ENCODE measurements around the gene CACFD1. TPM values are rescaled to one million over a fixed set of nuclear protein-coding genes. Genes with fewer than 3 reads are reported as not detected.

Gene CACFD1
- total RNA-seq, 2 experiments from 2014 or later = 16.7 to 17.2 TPM

DNA sequence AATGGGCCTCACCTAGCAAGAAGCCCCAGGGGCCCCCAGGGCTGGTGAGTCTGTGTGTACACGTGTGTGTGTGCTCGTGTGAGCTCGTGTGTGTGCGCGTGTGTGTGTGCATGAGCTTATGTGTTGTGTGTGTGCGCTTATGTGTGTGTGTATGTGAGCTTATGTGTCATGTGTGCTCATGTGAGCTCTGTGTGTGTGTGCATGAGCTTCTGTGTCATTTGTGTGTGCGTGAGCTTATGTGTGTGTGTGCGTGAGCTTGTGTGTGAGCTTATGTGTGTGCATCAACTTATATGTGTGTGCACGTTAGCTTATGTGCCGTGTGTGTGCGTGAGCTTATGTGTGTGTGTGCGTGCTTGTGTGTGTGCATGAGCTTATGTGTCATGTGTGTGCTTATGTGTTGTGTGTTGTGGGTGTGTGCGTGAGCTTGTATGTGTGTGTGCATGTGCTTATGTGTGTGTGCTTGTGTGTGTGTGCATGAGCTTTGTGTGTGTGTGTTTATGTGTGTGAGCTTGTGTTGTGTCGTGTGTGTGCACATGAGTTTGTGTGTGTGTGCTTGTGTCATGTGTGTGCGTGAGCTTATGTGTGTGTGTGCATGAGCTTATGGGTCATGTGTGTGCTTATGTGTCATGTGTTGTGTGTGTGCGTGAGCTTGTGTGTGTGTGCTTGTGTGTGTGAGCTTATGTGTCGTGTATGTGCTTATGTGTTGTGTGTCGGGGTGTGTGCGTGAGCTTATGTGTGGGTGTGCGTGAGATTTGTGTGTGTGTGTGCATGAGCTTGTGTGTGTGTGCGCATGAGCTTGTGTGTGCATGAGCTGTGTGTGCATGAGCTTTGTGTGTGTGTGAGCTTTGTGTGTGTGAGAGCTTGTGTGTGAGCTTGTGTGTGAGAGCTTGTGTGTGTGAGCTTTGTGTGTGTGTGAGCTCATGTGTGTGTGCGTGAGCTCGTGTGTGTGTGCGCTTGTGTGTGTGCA, 35.8 kb downstream of the CACFD1 start:
- no TSS peak for BruUV-seq (replicated peaks)
- intact Hi-C loops (cut with micrococcal nuclease; ENCODE audit: unreplicated experiment) = no loop called here
- Histone ChIP-seq H3K4me2 (ENCODE audit: low read length) (no peak overlapping the region), H2AFZ (ENCODE audit: low read length) (no peak overlapping the region), H3K4me1 (ENCODE audit: insufficient read depth, low read length, poor library complexity, severe bottlenecking) (no peaks in the 10 kb centered on the region), H3K9me2 (ENCODE audit: insufficient read depth, low read length) (no peaks in the 10 kb centered on the region), H3K4me3 (ENCODE audit: low read depth, low read length, poor library complexity, severe bottlenecking) (no peak overlapping the region), H4K20me1 (ENCODE audit: insufficient read depth, low read length) (no peaks in the 10 kb centered on the region), H3K9me3 (ENCODE audit: low read length) (no peaks in the 10 kb centered on the region), H3K36me3 (ENCODE audit: insufficient read depth, low read length) (no peaks in the 10 kb centered on the region), H3K79me2 (ENCODE audit: insufficient read depth, low read depth, low read length) (no peaks in the 10 kb centered on the region), H3K27ac (ENCODE audit: low read depth, low read length, poor library complexity, severe bottlenecking) (no peak overlapping the region)
- ChIA-PET CTCF (ENCODE audit: unreplicated experiment) (interaction anchor here (0.6 kb wide), 2 partner anchors 9 to 16 kb away, joined by 3 read pairs; no protein-coding TSS in a partner anchor), POLR2A (interaction anchor here (0.6 to 0.7 kb wide), 2 partner anchors 16 to 52 kb away, joined by 3 read pairs; no protein-coding TSS in a partner anchor)
- no peak for DNase-seq (ENCODE audit: low spot score)
- TF ChIP-seq, protein P1, sequence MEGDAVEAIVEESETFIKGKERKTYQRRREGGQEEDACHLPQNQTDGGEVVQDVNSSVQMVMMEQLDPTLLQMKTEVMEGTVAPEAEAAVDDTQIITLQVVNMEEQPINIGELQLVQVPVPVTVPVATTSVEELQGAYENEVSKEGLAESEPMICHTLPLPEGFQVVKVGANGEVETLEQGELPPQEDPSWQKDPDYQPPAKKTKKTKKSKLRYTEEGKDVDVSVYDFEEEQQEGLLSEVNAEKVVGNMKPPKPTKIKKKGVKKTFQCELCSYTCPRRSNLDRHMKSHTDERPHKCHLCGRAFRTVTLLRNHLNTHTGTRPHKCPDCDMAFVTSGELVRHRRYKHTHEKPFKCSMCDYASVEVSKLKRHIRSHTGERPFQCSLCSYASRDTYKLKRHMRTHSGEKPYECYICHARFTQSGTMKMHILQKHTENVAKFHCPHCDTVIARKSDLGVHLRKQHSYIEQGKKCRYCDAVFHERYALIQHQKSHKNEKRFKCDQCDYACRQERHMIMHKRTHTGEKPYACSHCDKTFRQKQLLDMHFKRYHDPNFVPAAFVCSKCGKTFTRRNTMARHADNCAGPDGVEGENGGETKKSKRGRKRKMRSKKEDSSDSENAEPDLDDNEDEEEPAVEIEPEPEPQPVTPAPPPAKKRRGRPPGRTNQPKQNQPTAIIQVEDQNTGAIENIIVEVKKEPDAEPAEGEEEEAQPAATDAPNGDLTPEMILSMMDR (conservative IDR thresholded peaks at IDR 0.05; ENCODE audit: low read length) = no peak
- TF ChIP-seq EZH2phosphoT487 (IDR thresholded peaks at IDR 0.05; ENCODE audit: borderline replicate concordance, low read depth, low read length) = no peak

DNA sequence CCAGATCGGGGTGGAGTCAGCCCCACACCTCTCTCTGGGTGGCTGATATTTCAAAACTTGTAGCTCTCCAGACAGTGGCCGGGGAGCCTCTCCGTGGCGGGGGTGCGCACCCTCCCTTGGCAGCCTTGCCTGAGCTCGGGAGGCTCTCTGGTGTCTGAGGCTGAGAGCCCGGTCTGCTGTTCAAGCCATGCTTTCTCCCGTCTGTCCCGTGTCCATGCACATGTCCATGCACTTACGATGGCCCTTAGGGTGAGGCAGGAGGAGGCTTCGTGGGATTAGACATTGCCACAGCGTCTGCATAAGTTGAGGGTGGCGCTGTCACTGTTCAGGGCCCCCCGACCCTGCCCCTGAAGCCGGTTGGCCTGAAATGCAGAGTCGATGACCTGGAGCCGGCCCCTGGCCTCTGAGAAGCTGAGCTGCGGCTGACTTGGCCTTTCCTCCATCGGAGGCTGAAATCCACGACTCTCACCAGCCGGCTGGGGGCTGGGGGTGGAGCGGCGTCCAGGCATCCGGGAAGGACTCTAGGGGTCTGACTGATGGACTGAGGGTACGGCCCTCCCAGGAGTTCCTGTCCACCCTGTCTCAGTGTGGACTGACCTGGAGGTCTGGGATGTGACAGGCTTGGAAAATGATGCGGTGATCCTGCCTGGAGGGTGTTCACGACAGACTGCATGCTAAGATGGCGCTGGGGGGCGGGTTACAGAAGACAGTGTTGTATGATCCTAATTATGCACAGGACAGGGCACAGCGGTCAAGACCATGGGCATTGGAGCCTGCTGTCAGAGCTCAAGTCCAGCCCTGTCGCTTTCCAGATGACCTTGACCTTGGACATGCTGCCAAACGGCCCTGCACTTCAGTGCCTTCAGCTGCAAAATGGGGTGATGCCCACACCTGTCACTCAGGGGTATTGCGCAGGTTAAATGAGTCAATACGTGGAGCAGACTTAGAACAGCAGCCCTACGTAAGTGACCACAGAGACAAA, 37.4 kb downstream of the CACFD1 start:
- H3K36me3 ChIP-seq (ENCODE audit: insufficient read depth, low read length) = no peaks in the 10 kb centered on the region
- H4K20me1 ChIP-seq (ENCODE audit: insufficient read depth, low read length) = no peaks in the 10 kb centered on the region
- no peaks in the 10 kb centered on the region for H3K4me1 ChIP-seq (ENCODE audit: insufficient read depth, low read length, poor library complexity, severe bottlenecking)
- no TSS peak for BruUV-seq (replicated peaks)
- H3K27ac ChIP-seq (ENCODE audit: low read depth, low read length, poor library complexity, severe bottlenecking) = no peak overlapping the region
- TF ChIP-seq EZH2phosphoT487 (IDR thresholded peaks at IDR 0.05; ENCODE audit: borderline replicate concordance, low read depth, low read length) = no peak
- TF ChIP-seq, protein P1 (conservative IDR thresholded peaks at IDR 0.05; ENCODE audit: low read length) = no peak
- intact Hi-C loops (cut with micrococcal nuclease; ENCODE audit: unreplicated experiment) = no loop called here
- POLR2A ChIA-PET = no interaction called here
- H3K79me2 ChIP-seq (ENCODE audit: insufficient read depth, low read depth, low read length) = no peaks in the 10 kb centered on the region
- no peak overlapping the region for H3K4me2 ChIP-seq (ENCODE audit: low read length)
- H3K9me3 ChIP-seq (ENCODE audit: low read length) = 0 out of 2 replicates have a peak, but pooled peaks cover 8% of the 10 kb centered on the region
- CTCF ChIA-PET (ENCODE audit: unreplicated experiment) = no interaction called here
- H2AFZ ChIP-seq (ENCODE audit: low read length) = no peak overlapping the region
- no peak for DNase-seq (ENCODE audit: low spot score)
- H3K9me2 ChIP-seq (ENCODE audit: insufficient read depth, low read length) = no peaks in the 10 kb centered on the region
- no peak overlapping the region for H3K4me3 ChIP-seq (ENCODE audit: low read depth, low read length, poor library complexity, severe bottlenecking)

All from OCI-LY7 (cell line).